Measurements from ENCODE around the gene EIF4B.

GRCh38 chr12:53078425-53079225 lies 72.4 kb downstream of the EIF4B start:
- no peak for TF ChIP-seq CTCF (IDR thresholded peaks at IDR 0.05; ENCODE audit: control extremely low read depth in 1 of 3, insufficient read depth in 1 of 3, low read depth in 1 of 3, low read length in 3 of 3)
- TF ChIP-seq RAD21 (IDR thresholded peaks at IDR 0.05 in 1 of 2, conservative IDR thresholded peaks at IDR 0.05 in 1 of 2; ENCODE audit: low read depth in 2 of 2, low read length in 2 of 2) = no peak
- TF ChIP-seq ZNF274 (IDR thresholded peaks at IDR 0.05; ENCODE audit: borderline replicate concordance, extremely low read depth, low read length) = no peak
- TF ChIP-seq EGR1 (IDR thresholded peaks at IDR 0.05; ENCODE audit: borderline replicate concordance, low read depth, low read length) = no peak
- TF ChIP-seq RXRA (IDR thresholded peaks at IDR 0.05; ENCODE audit: insufficient read depth, low read depth, low read length) = no peak
- TF ChIP-seq SP1 (IDR thresholded peaks at IDR 0.05; ENCODE audit: low read depth, low read length) = no peak
- TF ChIP-seq SRF (IDR thresholded peaks at IDR 0.05; ENCODE audit: low read depth, low read length) = no peak
